ENCODE results near the gene DDOST.
A peak's percentile ranks its signal among the peaks of the same experiment; 100 is the strongest.

DDOST gene

DNA sequence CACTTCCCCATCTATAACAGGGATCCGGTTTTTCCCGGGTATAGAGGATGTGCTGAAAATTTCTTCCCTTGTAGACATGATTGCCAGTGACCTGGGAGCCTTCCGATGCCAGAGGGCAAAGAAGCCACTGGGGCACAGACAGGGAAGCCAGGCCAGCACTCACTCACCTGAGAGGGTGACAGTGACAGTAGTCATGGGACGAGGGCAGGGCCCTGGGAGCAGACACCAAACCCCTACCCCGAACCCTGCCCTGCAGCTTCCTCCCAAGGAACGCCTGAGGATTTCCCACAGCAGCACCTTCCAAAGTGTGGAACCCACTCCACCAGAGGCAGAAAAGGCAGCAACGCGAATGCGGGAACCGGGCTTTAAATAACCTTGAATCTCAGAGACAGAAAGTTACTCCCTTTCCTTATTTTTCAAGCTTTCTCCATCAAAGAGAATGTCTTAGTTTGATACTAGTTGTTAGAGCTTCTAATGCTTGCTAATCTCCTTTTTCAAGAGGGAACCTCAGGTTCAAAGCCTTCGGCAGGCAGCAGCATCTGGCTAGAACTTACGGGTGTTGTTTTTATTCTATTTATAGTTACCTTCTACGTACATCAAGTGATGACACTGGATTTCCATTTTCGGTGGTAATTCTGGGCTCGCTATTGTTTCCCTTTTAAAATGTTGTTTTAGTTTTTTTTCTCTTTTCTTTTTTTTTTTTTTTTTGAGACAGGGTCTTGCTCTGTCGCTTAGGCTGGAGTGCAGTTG is 2.8 kb downstream of the DDOST start:
- no peak for DNase-seq

DNA sequence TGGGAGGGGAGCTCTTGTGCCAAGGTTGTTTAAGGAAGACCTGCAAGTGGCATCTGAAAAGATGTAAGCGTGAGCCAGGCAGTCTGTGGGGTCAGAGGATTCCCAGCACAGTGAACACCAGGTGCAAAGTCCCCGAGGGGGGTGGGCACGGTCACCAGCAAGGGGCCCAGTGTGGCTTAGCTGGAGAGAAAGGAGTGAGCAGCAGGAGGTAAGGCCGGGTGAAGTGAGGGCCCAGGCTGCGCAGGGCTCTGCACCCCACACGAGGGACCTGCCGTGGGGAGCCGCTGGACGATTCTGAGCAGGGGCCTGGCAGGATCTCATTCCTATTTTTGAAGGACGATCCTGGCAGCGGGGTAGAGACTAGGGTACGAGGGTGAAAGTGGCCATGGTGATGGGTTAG is 4.1 kb downstream of the DDOST start:
- no peak for DNase-seq

DNA sequence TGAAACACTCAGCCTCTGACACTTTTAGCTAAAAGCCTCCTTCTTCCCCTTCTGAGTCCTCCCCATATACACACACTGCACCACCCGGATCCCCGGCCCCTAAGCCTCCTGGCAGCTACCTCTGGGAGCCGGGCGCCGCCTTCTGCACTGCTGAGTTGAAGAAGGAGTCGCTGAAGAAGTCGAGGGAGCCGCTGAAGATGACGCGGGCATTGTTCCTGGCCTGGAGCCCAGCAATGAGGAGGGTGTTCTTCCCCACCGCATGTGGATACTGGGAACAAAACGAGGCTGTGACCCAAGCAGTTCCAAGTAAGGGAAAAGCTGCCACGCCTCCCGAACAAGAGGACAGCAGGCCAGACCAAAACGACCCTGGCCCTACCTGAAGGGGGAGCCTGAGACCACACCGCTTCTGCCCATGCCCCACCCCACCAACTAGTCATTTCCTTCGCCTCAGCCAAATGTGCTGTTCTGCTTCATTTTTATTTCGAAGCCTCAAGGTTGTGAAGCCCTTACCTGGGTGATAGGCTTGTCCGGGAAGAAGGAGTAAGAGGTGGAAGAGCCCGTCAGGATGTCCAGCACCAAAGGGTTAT is 7.0 kb downstream of the DDOST start:
- no peak for DNase-seq

DNA sequence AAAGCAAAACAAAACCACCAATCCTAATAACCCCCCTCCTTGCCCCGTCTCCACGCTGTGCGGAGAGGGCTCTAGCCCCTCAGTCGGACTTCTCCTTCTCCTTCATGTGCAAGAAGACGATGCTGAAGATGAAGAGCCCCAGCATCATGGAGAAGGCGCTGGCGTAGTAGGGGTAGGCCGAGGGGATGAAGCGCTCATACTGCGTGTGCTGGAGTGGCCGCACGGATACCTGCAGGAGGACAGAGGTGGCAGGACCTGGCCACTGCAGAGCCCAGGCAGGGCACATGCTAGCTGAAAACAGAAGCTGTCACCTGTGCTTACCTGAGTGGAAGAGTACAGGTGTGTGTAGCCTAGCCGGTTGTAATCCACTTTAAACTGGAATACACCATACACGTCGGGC is 8.9 kb downstream of the DDOST start:
- no peak for DNase-seq

DNA sequence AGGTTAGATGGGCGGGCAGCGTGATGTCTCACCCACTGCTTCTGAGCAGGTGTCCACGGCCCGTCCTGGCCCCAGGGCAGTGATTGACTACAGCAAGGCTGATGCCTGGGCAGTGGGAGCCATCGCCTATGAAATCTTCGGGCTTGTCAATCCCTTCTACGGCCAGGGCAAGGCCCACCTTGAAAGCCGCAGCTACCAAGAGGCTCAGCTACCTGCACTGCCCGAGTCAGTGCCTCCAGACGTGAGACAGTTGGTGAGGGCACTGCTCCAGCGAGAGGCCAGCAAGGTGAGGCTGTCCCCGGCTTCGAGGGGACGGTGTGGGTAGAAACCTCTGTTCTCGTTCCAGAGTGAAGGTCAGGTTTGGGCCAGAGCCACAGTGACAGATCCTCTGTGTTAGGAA is 12.2 kb downstream of the DDOST start:
- no peak for DNase-seq

DNA sequence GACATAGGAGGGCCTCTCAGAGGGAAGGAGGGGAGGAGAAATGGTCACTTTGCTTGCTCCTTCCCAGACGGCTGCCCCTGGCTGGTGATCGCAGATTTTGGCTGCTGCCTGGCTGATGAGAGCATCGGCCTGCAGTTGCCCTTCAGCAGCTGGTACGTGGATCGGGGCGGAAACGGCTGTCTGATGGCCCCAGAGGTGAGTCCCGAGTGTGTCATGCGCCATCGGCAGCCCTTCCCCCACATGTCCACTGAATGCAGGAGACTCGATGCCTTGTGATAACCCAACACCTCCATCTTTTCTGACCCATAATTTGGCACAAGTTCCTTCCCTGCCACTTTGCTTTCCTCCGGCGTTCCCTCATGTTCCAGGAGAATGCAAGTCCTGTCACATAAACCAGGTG is 12.7 kb downstream of the DDOST start:
- no peak for DNase-seq

DNA sequence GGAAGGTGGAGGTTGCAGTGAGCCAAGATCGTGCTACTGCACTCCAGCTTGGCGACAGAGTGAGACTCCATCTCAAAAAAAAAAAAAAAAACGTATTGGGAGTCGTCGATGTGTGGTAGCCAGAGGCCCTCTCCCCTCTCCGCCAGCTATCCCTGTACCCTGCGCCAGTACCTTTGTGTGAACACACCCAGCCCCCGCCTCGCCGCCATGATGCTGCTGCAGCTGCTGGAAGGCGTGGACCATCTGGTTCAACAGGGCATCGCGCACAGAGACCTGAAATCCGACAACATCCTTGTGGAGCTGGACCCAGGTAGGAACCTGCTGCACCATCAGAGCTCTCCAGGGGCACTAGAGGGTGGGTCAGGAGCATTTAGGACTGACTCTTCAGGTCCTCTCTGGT is 15.8 kb downstream of the DDOST start:
- no peak for DNase-seq

DNA sequence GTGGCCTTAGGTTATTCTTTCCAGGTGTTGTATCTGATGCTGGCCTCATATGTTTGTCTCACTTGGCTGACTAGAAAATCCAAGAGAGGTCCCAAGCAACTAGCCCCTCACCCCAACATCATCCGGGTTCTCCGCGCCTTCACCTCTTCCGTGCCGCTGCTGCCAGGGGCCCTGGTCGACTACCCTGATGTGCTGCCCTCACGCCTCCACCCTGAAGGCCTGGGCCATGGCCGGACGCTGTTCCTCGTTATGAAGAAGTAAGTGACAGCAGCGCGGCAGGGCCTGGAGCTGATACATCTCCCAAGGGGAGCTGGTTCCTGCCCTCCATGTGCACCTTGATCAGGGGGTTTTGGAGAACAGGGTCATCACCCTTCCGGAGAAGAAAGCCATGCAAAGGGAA is 16.8 kb downstream of the DDOST start:
- no peak for DNase-seq

DNA sequence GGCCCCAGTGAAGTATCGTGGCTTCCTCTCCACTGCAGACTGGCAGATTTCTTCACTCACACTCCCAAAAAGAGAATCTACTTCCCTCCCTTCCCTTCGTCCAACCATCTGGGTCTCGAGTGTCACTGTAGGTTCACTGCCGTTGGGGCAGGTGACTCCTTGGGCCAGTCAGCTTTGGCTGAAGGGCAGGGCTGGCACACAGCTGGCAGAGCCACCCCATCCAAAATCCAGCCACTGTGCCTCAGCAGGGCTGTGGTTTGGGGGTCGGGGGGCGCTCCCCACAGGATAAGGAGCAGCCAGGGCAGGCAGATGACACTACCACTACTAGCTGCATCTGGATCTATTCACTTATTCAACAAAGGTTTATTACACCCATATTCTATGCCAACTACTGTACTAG is 18.1 kb downstream of the DDOST start:
- DNase-seq, result no peak

DNA sequence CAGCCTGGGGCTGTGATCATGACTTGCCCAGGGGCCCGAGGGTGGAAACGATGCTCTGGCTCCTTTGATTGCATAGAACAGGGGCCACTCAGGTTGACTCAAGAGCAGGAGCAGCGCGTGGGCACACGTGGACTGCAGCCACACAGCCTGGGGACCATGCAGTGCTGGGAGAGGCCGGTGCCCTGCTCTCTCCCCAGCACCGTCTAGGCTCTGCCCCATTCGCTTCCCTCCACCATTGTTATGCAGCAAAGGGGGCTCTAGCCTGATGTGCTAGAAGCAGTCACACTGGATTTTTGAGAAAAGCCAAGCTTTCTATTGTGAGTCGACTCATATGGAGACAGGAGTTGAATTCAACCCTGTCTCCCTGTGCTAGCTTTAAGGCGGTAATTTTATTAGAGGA is 19.2 kb downstream of the DDOST start:
- no peak for DNase-seq

DNA sequence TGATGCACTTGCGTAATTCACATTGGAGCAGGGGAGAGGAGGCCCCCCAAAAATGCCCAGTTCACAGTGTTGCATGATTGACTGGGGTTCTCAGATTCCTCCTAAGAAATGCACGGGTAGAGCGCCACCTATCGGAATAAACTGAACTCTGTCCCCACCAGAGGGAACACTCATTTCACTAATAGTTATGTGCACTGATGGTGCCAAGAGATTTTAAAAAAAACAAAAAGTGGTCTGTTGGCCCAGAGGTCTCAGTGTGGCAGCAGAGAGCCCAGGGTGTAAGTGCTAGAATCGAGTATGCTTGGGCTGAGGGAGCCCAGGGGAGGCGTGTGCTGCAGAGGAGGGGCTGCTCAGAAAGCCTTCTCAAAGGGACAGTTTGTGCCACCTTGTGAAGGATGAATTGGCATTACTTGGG is 21.0 kb downstream of the DDOST start:
- peak; percentile 74 to 75 for DNase-seq

DNA sequence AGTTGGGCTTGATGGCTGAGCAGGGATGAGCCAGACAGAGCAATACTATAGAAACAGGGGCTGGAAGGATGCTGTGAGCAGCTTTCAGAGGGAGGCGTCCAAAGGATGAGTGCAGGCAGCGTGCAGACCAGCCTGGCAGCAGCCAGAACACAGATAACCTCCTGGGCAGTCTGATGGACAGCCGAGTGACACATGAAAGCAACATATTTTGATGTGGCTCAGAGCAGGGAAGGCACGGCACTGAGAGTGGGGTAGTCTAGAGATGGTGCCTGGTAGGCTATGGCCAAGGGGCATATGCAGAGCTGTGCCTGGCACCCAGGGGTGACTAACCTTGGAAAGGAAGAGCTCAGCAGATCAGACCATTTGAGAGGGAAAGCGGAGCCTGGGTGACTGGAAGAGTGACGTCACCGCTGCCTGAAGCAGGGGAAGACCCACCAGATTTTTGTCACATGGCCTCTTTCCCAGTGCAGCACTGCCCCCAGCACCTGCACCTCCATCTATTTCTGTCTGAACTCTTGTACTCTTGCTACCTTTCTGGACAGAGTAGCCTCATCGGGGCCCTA is 24.3 kb downstream of the DDOST start:
- no peak for DNase-seq

DNA sequence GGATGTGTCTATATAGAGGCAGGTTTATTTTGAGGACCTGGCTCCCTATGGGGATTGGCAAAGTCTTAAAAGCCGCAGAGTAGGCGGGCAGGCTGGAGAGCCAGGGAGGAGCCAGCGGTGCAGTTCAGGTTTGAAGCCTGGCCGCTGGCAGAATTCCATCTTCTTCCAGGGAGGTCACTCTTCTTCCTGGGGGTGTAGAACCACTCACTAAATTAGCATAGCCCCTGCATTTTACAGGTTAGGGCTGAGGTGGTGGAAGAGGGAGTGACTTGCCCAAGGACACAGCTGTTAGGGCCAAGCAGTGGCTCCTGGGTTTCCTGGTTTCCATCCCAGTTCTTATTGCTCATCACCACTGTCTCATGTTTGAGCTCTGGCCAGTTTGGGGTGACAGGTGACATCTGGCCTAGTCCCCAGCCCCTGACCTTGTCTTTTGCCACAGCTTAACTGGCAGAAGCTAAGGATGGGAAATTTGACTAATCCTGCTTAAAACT is 26.5 kb downstream of the DDOST start:
- peak; percentile 69 to 70 for DNase-seq

DNA sequence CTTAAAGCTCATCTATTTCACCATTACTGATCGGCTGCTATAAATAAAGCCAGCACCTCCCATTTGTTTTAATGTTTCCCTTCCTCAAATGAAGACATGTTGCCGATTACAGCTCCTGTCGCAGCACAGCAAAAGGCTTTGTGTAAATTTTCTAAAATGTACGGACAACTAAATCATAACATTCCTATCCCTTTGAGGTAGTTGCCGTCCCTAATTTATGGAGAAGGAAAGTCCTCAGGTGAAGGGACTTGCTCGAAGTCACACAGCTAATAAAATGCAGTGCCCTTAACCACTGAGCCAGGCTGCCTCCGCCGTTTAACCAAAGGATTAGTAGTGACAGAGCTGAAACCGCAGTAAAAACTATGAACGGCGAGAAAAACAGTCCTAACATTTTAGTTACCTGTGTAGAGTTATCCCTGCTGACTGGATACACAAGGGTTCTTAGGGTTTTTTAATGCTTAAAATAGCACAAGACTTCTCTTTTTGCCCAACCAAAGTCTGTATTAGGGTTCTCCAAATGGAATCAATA is 27.0 kb downstream of the DDOST start:
- DNase-seq, result no peak

DNA sequence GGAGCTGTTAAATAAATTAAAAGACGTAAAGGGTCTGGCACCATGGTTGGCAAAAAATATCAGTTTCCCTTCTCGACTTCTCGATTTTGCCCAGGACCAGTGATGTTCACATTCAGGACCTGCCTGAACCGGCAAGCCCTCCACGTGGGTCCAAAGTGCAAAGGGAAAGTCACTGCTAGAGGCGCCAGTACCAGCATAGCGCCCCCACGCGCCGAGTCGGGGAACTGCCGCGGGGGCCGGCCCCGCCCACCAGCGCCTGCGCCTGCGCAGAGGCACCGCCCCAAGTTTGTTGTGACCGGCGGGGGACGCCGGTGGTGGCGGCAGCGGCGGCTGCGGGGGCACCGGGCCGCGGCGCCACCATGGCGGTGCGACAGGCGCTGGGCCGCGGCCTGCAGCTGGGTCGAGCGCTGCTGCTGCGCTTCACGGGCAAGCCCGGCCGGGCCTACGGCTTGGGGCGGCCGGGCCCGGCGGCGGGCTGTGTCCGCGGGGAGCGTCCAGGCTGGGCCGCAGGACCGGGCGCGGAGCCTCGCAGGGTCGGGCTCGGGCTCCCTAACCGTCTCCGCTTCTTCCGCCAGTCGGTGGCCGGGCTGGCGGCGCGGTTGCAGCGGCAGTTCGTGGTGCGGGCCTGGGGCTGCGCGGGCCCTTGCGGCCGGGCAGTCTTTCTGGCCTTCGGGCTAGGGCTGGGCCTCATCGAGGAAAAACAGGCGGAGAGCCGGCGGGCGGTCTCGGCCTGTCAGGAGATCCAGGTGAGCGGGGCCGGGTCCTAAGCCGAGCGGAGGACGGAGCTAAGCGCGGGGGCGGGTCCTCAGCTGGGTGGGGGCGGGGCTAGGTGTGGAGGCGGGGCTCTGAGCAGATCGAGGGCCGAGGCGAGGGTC is 27.7 kb downstream of the DDOST start, which contains the start of gene PINK1:
Gene PINK1, plus strand, starts transcription at position 269 of the 875 bp plus-strand sequence. Its CDS starts 91 bp downstream, at position 360.
- peak; percentile 77 to 84 for DNase-seq

DNA sequence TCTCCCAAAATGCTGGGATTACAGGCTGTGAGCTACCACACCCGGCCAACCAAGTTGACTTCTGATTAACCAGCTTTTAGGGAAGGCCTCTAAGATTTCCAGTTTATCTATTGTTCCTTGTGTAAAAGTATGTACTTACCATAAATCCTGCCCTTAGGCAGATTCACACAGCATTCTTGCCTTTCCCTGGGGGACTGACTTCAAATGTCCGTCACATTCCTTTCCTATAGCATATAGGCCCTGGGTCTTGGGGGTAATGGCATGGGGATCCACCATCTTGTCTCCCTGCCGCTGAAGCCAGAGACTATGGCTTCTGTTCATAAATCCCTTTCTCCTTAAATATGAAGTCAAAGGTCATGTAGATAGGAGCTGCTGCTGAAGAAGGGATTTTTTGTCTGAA is 28.8 kb downstream of the DDOST start:
- no peak for DNase-seq

DNA sequence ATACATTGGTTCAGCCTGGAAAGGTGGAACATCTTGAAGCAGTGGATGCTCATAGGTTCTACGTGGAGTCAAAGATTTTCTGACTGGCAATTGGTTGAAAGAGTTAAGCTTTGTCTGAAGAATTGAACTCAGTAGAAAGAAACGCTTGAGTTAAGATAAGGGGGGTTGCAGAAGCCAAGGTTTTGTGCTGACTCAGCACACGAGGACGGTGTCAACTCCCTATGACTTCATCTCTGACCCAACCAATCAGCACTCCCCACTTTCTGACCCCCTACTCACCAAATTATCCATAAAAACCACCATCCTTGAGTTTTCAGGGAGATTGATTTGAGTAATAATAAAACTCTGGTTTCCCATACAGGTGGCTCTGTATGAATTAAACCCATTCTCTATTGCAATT is 30.4 kb downstream of the DDOST start:
- DNase-seq, result no peak

DNA sequence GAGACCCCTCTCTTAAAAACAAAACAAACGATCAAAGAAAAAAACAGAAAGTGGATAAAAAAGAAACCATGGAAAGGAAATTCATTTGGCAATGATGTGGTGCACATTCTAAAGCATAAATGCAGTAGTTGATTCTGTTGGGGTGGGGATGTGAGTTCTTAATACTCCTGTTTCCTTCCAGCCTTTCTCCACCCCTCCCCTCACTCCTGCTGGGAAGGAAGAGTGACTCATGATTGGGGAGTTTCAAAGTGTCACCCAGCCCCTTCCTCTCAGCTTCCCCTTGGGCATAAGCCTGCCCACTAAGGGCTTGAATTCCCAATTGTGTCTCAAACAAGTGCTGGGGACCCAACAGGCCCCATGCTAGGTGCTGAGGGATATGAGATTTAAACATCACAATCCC is 34.6 kb downstream of the DDOST start:
- DNase-seq, result no peak

DNA sequence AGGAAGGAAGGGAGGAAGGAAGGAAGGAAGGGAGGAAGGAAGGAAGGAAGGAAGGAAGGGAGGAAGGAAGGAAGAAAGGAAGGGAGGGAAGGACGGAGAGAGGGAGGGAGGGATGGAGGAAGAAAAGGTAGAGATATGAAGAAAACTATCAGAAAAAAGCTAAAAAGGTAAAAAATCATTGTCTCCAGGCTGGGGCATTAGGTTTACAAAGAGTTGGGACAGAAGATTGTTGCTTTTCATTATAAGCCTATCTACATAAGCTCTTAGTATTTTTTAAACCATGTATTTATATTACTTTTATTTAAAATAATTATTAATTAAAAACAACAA is 35.1 kb downstream of the DDOST start:
- no peak for DNase-seq

DNA sequence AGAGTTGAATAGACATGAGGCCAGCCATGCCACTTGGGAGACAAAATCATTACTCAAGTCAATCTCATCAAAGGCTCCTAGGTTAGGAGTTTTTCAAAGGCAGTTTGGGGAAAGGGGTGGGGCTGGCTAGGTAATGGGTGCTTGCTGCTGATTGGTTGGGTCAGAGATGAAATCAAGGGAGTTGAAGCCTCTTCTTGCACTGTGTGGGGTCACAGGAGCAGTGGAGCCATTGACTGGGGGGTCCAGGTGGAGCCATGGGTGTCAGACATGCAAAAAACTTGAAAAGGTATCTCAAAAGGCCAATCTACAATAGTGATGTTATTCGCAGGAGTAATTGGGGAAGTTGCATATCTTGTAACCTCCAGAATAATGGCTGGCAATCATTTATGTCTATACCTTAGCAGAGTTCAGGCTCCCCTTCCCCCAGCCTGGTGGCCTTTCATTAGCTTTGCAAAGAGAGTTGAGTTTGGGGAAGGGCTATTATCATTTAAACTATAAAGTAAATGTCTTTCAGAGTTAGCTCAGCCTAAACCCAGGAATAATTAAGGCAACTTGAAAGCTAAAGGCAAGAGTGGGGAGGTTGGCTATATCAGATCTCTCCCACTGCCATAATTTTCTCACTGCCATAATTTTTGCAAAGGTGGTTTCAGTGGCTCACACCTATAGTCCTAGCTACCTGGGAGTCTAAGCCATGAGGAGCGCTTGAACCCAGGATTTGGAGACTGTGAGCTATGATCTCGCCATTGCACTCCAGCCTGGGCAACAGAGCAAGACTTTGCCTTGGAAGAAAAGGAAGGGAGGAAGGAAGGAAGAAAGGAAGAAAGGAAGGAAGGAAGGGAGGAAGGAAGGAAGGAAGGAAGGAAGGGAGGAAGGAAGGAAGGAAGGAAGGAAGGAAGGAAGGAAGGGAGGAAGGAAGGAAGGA is 35.7 kb downstream of the DDOST start:
- DNase-seq, result no peak

DNA sequence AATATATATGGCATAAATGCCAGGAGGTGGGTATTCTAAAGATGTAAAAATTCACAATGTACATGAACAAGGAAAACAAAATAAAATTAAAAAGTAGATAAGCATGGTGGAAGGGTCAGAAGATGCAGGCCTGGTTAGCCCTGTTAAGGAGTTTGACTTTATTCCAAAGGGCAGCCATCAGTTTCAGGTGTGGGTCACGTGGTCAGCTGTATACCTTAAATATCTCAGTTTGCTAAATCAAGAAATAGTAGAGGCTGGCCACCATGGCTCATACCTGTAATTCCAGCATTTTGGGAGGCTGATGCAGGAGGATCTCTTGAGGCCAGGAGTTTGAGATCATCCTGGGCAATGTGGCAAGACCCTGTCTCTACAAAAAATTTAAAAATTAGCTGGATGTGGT is 36.5 kb downstream of the DDOST start:
- no peak for DNase-seq

DNA sequence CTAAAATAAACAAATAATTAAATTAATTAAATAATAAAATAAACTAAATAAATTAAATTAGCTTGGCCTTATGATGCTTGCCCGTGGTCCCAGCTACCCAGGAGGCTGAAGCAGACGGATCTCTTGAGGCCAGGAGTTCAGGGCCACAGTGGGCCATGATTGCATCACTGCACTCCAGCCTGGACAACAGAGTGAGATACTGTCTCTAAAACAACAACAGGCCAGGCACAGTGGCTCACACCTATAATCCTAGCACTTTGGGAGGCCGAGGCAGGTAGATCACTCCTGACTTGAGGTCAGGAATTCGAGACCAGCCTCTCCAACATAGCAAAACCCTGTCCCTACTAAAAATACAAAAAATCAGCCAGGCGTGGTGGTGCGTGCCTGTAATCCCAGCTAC is 40.2 kb downstream of the DDOST start:
- no peak for DNase-seq

All from Kasumi-1 (cell line).